Activated CD4-positive, alpha-beta T cell treated with anti-CD3 and anti-CD28 coated beads, Interleukin-2, amount 10 ng/mL, durations not matched to agents 24 days and 14 days (primary cell): ENCODE data around the gene DOCK4. TPM values are rescaled to one million over a fixed set of nuclear protein-coding genes. Genes with fewer than 3 reads are reported as not detected.

ENCODE experiments used
- DNase-seq: peaks from one replicate; pipeline ENCODE4 v3.0.0; 2022
- H3K27ac Mint-ChIP-seq: one replicate; pipeline ENCODE4 v1.8.0; 2022; ENCODE audit warnings: mild to moderate bottlenecking, mixed read lengths
- H3K27me3 Mint-ChIP-seq: one replicate; pipeline ENCODE4 v1.8.0; 2022; ENCODE audit warnings: mixed read lengths
- H3K36me3 Mint-ChIP-seq: one replicate; pipeline ENCODE4 v1.8.0; 2022; ENCODE audit warnings: low read depth, mild to moderate bottlenecking, mixed read lengths
- H3K4me1 Mint-ChIP-seq: one replicate; pipeline ENCODE4 v1.8.0; 2021; ENCODE audit warnings: mixed read lengths
- H3K4me3 Mint-ChIP-seq: one replicate; pipeline ENCODE4 v1.8.0; 2022; ENCODE audit warnings: mild to moderate bottlenecking, moderate library complexity, mixed read lengths
- H3K9me3 Mint-ChIP-seq: one replicate; pipeline ENCODE4 v1.8.0; 2021; ENCODE audit warnings: mixed read lengths
- intact Hi-C: fragments of 100-400 bp; cut with micrococcal nuclease; formaldehyde crosslinking; loops from one replicate; pipeline ENCODE4 v1.15.1; 2023
- total RNA-seq: library from RNA; stranded (reverse); gene quantifications from 2 replicates; pipeline ENCODE4 v1.2.3, GENCODE V29; 2022

Gene DOCK4
- total RNA-seq, 1 donor from 2014 or later, result 0.89 TPM

GRCh38 chr7:112232212-112232978 is 26.2 kb upstream of the DOCK4 start:
- H3K9me3 Mint-ChIP-seq, result no peaks in the 10 kb centered on the region
- intact Hi-C loops, result no loop called here
- DNase-seq, result no peak
- no peak overlapping the region for H3K4me3 Mint-ChIP-seq
- peaks cover 3% of the 10 kb centered on the region for H3K36me3 Mint-ChIP-seq
- H3K4me1 Mint-ChIP-seq, result peaks cover 5% of the 10 kb centered on the region
- no peaks in the 10 kb centered on the region for H3K27me3 Mint-ChIP-seq
- H3K27ac Mint-ChIP-seq, result no peak overlapping the region

DNA sequence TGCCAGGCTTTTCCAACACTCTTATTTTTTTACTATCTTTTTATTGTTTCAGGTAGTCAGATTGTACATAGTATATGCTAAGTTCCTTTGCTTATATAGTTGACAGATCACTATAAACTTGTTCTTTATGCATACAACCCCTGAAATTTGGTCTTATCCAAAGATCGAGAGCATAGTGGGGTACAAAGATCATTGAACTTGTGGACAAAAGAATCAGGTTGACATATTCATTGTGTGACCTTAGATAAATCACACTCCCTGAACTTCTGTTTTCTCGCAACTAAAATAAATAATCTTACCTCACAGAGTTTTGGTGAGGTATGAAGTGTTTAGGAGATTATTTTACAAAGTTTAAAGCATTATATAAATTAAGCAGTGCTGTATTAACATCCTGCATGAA is 22.4 kb upstream of the DOCK4 start:
- no peak for DNase-seq
- no peaks in the 10 kb centered on the region for H3K9me3 Mint-ChIP-seq
- H3K27me3 Mint-ChIP-seq, result no peaks in the 10 kb centered on the region
- peaks cover 5% of the 10 kb centered on the region for H3K4me1 Mint-ChIP-seq
- H3K27ac Mint-ChIP-seq, result no peak overlapping the region
- intact Hi-C loops, result no loop called here
- no peak overlapping the region for H3K4me3 Mint-ChIP-seq
- H3K36me3 Mint-ChIP-seq, result peaks cover 3% of the 10 kb centered on the region

DNA sequence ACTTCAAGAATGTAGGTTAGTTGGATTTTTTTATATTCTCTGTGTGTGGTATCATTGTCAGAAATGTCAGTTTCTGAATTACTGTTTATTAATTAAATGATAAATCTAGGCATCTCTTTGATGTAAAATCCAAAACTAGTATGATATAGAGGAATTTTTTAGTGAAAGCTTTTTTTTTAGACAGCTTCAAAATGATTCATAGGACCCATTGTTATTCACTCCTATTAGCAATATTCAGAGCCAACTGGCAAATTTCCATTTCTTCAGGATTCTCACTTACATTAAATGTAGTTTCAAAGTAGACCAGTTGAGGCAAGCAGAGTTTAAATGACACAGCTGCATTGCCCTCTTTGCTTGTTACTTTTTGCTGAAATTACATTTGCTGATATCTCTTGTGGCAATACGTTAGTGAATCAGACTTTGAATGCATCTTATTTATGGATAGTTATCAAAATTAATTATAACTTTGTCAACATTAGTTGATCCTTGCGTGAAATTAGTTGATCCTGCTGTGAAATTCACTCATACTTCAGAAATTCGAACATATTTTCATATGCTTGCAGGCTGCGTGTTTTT is 20.6 kb upstream of the DOCK4 start:
- Mint-ChIP-seq H3K27me3 (no peaks in the 10 kb centered on the region), H3K36me3 (peaks cover 1% of the 10 kb centered on the region), H3K9me3 (no peaks in the 10 kb centered on the region), H3K27ac (no peak overlapping the region), H3K4me3 (no peak overlapping the region), H3K4me1 (peaks cover 5% of the 10 kb centered on the region)
- intact Hi-C loops, result no loop called here
- no peak for DNase-seq

DNA sequence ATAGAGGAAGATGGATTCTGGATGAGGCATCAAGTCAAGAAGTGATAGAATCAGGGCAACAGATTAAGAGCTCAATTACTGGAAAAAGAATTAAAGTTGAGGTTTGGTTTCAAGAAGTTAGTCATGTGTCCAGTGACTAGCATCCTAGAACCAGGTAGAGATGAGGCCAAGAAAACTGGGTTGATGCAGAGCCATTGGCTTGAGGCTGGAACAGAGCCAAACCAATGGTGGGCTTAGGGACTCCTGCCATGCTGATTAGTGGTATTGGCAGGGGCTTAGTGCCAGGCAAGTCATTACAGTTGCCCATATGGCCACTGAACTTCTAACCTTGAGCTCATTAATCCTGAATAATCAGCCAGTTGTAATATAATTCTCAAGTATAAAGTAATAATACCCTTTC is 18.8 kb upstream of the DOCK4 start:
- Mint-ChIP-seq H3K36me3 (peaks cover 4% of the 10 kb centered on the region), H3K9me3 (no peaks in the 10 kb centered on the region), H3K27ac (no peak overlapping the region), H3K4me1 (peaks cover 3% of the 10 kb centered on the region), H3K4me3 (no peak overlapping the region), H3K27me3 (no peaks in the 10 kb centered on the region)
- no peak for DNase-seq
- intact Hi-C loops, result no loop called here

DNA sequence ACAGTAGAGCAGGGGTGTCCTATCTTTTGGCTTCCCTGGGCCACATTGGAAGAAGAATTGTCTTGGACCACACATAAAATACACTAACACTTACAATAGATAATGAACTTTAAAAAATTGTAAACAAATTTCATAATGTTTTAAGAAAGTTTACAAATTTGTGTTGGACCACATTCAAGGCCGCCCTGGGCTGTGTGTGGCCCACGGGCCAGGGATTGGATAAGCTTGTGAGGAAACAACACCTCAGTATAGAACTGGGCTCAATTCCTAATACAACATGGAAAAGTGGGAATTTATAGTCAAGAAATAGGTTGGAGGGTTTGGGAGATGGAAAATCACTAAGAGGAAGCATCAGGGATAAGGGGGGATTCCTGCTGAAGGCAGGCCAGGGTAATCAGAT is 18.0 kb upstream of the DOCK4 start:
- no peaks in the 10 kb centered on the region for H3K27me3 Mint-ChIP-seq
- intact Hi-C loops, result no loop called here
- no peaks in the 10 kb centered on the region for H3K4me1 Mint-ChIP-seq
- no peak overlapping the region for H3K4me3 Mint-ChIP-seq
- DNase-seq, result no peak
- H3K27ac Mint-ChIP-seq, result no peak overlapping the region
- H3K9me3 Mint-ChIP-seq, result no peaks in the 10 kb centered on the region
- H3K36me3 Mint-ChIP-seq, result peaks cover 3% of the 10 kb centered on the region

GRCh38 chr7:112223310-112223709 is 17.1 kb upstream of the DOCK4 start:
- Mint-ChIP-seq H3K9me3 (no peaks in the 10 kb centered on the region), H3K27me3 (no peaks in the 10 kb centered on the region), H3K4me1 (no peaks in the 10 kb centered on the region), H3K4me3 (no peak overlapping the region), H3K36me3 (peaks cover 5% of the 10 kb centered on the region), H3K27ac (no peak overlapping the region)
- no peak for DNase-seq
- intact Hi-C loops, result no loop called here

GRCh38 chr7:112220877-112221434 is 14.8 kb upstream of the DOCK4 start:
- H3K4me1 Mint-ChIP-seq, result no peaks in the 10 kb centered on the region
- no peak overlapping the region for H3K4me3 Mint-ChIP-seq
- H3K9me3 Mint-ChIP-seq, result no peaks in the 10 kb centered on the region
- DNase-seq, result no peak
- intact Hi-C loops, result no loop called here
- H3K36me3 Mint-ChIP-seq, result peaks cover 5% of the 10 kb centered on the region
- H3K27me3 Mint-ChIP-seq, result no peaks in the 10 kb centered on the region
- H3K27ac Mint-ChIP-seq, result no peak overlapping the region

GRCh38 chr7:112215787-112216186 is 9.6 kb upstream of the DOCK4 start:
- intact Hi-C loops, result no loop called here
- Mint-ChIP-seq H3K9me3 (no peaks in the 10 kb centered on the region), H3K27me3 (no peaks in the 10 kb centered on the region)

DNA sequence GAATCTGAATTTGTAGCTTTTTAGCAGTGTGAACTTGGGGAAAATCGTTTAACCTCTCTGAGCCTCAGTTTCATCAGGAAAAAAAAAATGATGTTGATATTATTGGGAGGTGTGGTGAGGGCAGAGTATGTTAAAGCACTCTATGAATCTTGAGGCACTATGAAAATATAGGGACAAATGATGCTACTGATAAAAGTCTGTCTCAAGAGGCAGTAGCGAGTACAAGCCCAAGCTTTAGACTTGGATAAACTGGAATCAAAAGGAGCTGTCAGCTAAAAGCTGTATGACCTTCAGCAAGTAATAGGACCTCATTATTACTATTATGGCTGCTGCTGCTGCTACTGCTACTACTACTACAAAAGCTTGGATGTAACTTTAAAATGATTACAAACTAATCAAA is 8.7 kb upstream of the DOCK4 start:
- Mint-ChIP-seq H3K36me3 (peaks cover 2% of the 10 kb centered on the region), H3K27me3 (no peaks in the 10 kb centered on the region), H3K4me3 (no peak overlapping the region), H3K9me3 (no peaks in the 10 kb centered on the region), H3K27ac (no peak overlapping the region), H3K4me1 (no peaks in the 10 kb centered on the region)
- no peak for DNase-seq
- intact Hi-C loops, result no loop called here

More at GRCh38 chr7:112215787-112216186, 9.6 kb upstream of the DOCK4 start:
- no peak for DNase-seq
- Mint-ChIP-seq H3K27ac (no peak overlapping the region), H3K4me3 (no peak overlapping the region), H3K36me3 (peaks cover 2% of the 10 kb centered on the region), H3K4me1 (no peaks in the 10 kb centered on the region)

- peaks cover 2% of the 10 kb centered on the region for H3K36me3 Mint-ChIP-seq
- no peak overlapping the region for H3K27ac Mint-ChIP-seq
- no peaks in the 10 kb centered on the region for H3K27me3 Mint-ChIP-seq
- no peaks in the 10 kb centered on the region for H3K9me3 Mint-ChIP-seq
- intact Hi-C loops, result no loop called here
- peaks cover 2% of the 10 kb centered on the region for H3K4me1 Mint-ChIP-seq
- DNase-seq, result no peak
- H3K4me3 Mint-ChIP-seq, result no peak overlapping the region
Measured at GRCh38 chr7:112214268-112214667, 8.1 kb upstream of the DOCK4 start.

DNA sequence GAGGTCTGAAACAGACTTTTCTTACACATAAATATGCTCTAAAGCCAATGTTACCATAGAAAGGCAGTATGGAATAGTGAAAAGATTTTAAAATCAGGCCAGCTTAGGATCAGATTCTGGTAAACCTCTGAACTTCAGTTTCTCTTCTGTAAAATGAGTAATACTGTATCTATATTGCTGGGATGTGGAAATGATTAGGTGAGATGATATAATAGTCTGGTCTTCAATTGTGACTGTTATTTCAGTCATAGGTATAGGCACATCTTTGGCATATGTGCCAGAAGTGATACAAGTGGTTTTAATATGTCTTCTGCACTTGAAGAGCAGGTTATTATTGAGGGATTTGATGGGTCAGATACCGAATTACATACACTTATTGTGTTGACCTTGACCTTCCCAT is 7.5 kb upstream of the DOCK4 start:
- H3K36me3 Mint-ChIP-seq, result peaks cover 2% of the 10 kb centered on the region
- H3K9me3 Mint-ChIP-seq, result no peaks in the 10 kb centered on the region
- H3K4me1 Mint-ChIP-seq, result peaks cover 2% of the 10 kb centered on the region
- H3K27me3 Mint-ChIP-seq, result no peaks in the 10 kb centered on the region
- H3K27ac Mint-ChIP-seq, result no peak overlapping the region
- intact Hi-C loops, result no loop called here
- H3K4me3 Mint-ChIP-seq, result no peak overlapping the region
- DNase-seq, result no peak

- Mint-ChIP-seq H3K36me3 (no peaks in the 10 kb centered on the region), H3K9me3 (no peaks in the 10 kb centered on the region), H3K27ac (no peak overlapping the region), H3K27me3 (no peaks in the 10 kb centered on the region), H3K4me3 (no peak overlapping the region), H3K4me1 (peaks cover 3% of the 10 kb centered on the region)
- intact Hi-C loops, result no loop called here
- DNase-seq, result no peak
Measured at GRCh38 chr7:112212571-112212970, 6.4 kb upstream of the DOCK4 start.

- Mint-ChIP-seq H3K36me3 (no peaks in the 10 kb centered on the region), H3K4me1 (peaks cover 11% of the 10 kb centered on the region), H3K4me3 (no peak overlapping the region), H3K27me3 (no peaks in the 10 kb centered on the region), H3K9me3 (no peaks in the 10 kb centered on the region), H3K27ac (no peak overlapping the region)
- intact Hi-C loops, result no loop called here
- DNase-seq, result no peak
Measured at GRCh38 chr7:112211348-112211907, 5.2 kb upstream of the DOCK4 start.

- Mint-ChIP-seq H3K27ac (no peak overlapping the region), H3K36me3 (no peaks in the 10 kb centered on the region), H3K4me1 (peaks cover 30% of the 10 kb centered on the region), H3K9me3 (no peaks in the 10 kb centered on the region), H3K27me3 (peaks cover 27% of the 10 kb centered on the region), H3K4me3 (peak overlapping the region; percentile 91)
- DNase-seq, result no peak
- intact Hi-C loops, result loop anchor here (2.0 to 10.0 kb wide), 3 partner anchors 183 to 645 kb away; partner anchors contain the start of gene IMMP2L
Measured at GRCh38 chr7:112207765-112208164, 1.6 kb upstream of the DOCK4 start.
